ENCODE results near the gene RADIL. TPM values are rescaled to one million over a fixed set of nuclear protein-coding genes. Genes with fewer than 3 reads are reported as not detected.
A peak's percentile ranks its signal among the peaks of the same experiment; 100 is the strongest.

The RADIL gene
- total RNA-seq, 4 donors from 2014 or later: 23.2 to 31.0 (median 27.1) TPM

GRCh38 chr7:4791101-4791737 is 92.3 kb downstream of the RADIL start:
- H3K9me3 ChIP-seq: no peaks in the 10 kb centered on the region
- DNase-seq (ENCODE audit: low spot score in 2 of 2): no peak
- no peak overlapping the region for H3K4me3 ChIP-seq
- H3K27ac ChIP-seq: peak overlapping the region in 3 of 4 donors; percentile 2 to 85 (median 25)
- H3K4me1 ChIP-seq: peaks cover 0 to 26% (median 3%) of the 10 kb centered on the region in 4 donors
- peaks cover 5 to 76% (median 18%) of the 10 kb centered on the region in 3 donors for H3K36me3 ChIP-seq
- H3K27me3 ChIP-seq: no peaks in the 10 kb centered on the region
- 88 to 89% methylated on average over 19 to 22 of the region's 25 CpGs for WGBS, 2 donors
- TF ChIP-seq POLR2A (IDR thresholded peaks at IDR 0.05): no peak
- TF ChIP-seq EP300 (IDR thresholded peaks at IDR 0.05): no peak

GRCh38 chr7:4790516-4790991 is 93.0 kb downstream of the RADIL start:
- WGBS, 2 donors: 91 to 95% methylated on average over 17 to 19 of the region's 24 CpGs
- no peak overlapping the region for H3K4me3 ChIP-seq
- no peak overlapping the region for H3K27ac ChIP-seq
- DNase-seq (ENCODE audit: low spot score in 2 of 2): no peak
- peaks cover 0 to 26% (median 3%) of the 10 kb centered on the region in 4 donors for H3K4me1 ChIP-seq
- no peak for TF ChIP-seq POLR2A (IDR thresholded peaks at IDR 0.05)
- H3K9me3 ChIP-seq: no peaks in the 10 kb centered on the region
- no peaks in the 10 kb centered on the region for H3K27me3 ChIP-seq
- peaks cover 5 to 82% (median 18%) of the 10 kb centered on the region in 3 donors for H3K36me3 ChIP-seq

- Histone ChIP-seq H3K27me3 (no peaks in the 10 kb centered on the region), H3K4me3 (no peak overlapping the region), H3K36me3 (peaks cover 5 to 87% (median 18%) of the 10 kb centered on the region in 3 donors), H3K4me1 (peaks cover 0 to 26% (median 3%) of the 10 kb centered on the region in 4 donors), H3K27ac (no peak overlapping the region), H3K9me3 (no peaks in the 10 kb centered on the region)
- no peak for TF ChIP-seq EP300 (IDR thresholded peaks at IDR 0.05)
- TF ChIP-seq POLR2A (IDR thresholded peaks at IDR 0.05): no peak
- TF ChIP-seq CTCF (IDR thresholded peaks at IDR 0.05): no peak
- 67 to 73% methylated on average over 9 of the region's 9 CpGs for WGBS, 2 donors
- DNase-seq (ENCODE audit: low spot score in 2 of 2): no peak
Observed at GRCh38 chr7:4790078-4790465, 93.4 kb downstream of the RADIL start.

GRCh38 chr7:4789194-4790077 is 94.1 kb downstream of the RADIL start:
- WGBS, 2 donors: 81 to 85% methylated on average over 16 to 25 of the region's 26 CpGs
- peaks cover 5 to 90% (median 18%) of the 10 kb centered on the region in 3 donors for H3K36me3 ChIP-seq

GRCh38 chr7:4788627-4789189 is 94.8 kb downstream of the RADIL start:
- TF ChIP-seq EP300 (IDR thresholded peaks at IDR 0.05) (no peak), CTCF (IDR thresholded peaks at IDR 0.05) (no peak), POLR2A (IDR thresholded peaks at IDR 0.05) (no peak)
- DNase-seq (ENCODE audit: low spot score in 2 of 2): no peak
- WGBS, 2 donors: 86 to 89% methylated on average over 21 to 27 of the region's 27 CpGs
- Histone ChIP-seq H3K4me3 (no peak overlapping the region), H3K27ac (no peak overlapping the region), H3K36me3 (peaks cover 5 to 90% (median 18%) of the 10 kb centered on the region in 3 donors), H3K27me3 (no peaks in the 10 kb centered on the region), H3K9me3 (no peaks in the 10 kb centered on the region), H3K4me1 (peaks cover 0 to 26% (median 3%) of the 10 kb centered on the region in 4 donors)

More at GRCh38 chr7:4789194-4790077, 94.1 kb downstream of the RADIL start:
- peaks cover 0 to 26% (median 3%) of the 10 kb centered on the region in 4 donors for H3K4me1 ChIP-seq
- H3K27ac ChIP-seq: no peak overlapping the region
- TF ChIP-seq CTCF (IDR thresholded peaks at IDR 0.05) (no peak), EP300 (IDR thresholded peaks at IDR 0.05) (no peak)
- H3K4me3 ChIP-seq: no peak overlapping the region
- no peaks in the 10 kb centered on the region for H3K27me3 ChIP-seq
- H3K9me3 ChIP-seq: no peaks in the 10 kb centered on the region
- no peak for DNase-seq (ENCODE audit: low spot score in 2 of 2)

Measured in tibial nerve (tissue), 4 donors.